Sciatic nerve (tissue), 1 donor: ENCODE data around the gene HDAC2. TPM values are rescaled to one million over a fixed set of nuclear protein-coding genes. Genes with fewer than 3 reads are reported as not detected.

ENCODE experiments used
- total RNA-seq: library from RNA; stranded (reverse); fragmentation: NEBNext Ultra II Directional; extraction: Animal tissue kit (Norgen Biotek cat#: 25700); gene quantifications from one replicate; pipeline ENCODE4 v1.2.1, GENCODE V29; 2021
- donor health status: DM: no; HTN: no; CAD: no.

The HDAC2 gene
- total RNA-seq, 1 donor from 2014 or later, result 62.9 TPM

Other genes with a start within 250 kb of the HDAC2 start
- gene MARCKS, start 113.8 kb downstream of the HDAC2 start, total RNA-seq, result 199 TPM